H9 (cell line): ENCODE measurements around the gene WSB1. TPM values are rescaled to one million over a fixed set of nuclear protein-coding genes. Genes with fewer than 3 reads are reported as not detected.
A peak's percentile ranks its signal among the peaks of the same experiment; 100 is the strongest.

Source experiments
- DNase-seq: peaks from one replicate; pipeline ENCODE4 v3.0.0-alpha.2; 2017
- H2AFZ ChIP-seq: one replicate; pipeline ENCODE4 v1.6.1; 2013; ENCODE audit warnings: mild to moderate bottlenecking, low read length, control low read depth, moderate library complexity
- H2AK5ac ChIP-seq: 2 replicates; pipeline ENCODE4 v1.6.1; 2013; ENCODE audit warnings: low read length, control low read depth, mixed read lengths; ENCODE audit not compliant: insufficient read length
- H2BK120ac ChIP-seq: one replicate; pipeline ENCODE4 v1.6.1; 2013; ENCODE audit warnings: low read depth, mild to moderate bottlenecking, low read length, control low read depth, inconsistent platforms; ENCODE audit not compliant: poor library complexity, severe bottlenecking
- H2BK12ac ChIP-seq: 2 replicates; pipeline ENCODE4 v1.6.1; 2013; ENCODE audit warnings: low read length, control low read depth, mixed read lengths, low read depth; ENCODE audit not compliant: insufficient read length
- H2BK15ac ChIP-seq: 2 replicates; pipeline ENCODE4 v1.6.1; 2013; ENCODE audit warnings: low read depth, low read length, control low read depth
- H2BK20ac ChIP-seq: one replicate; pipeline ENCODE4 v1.6.1; 2013; ENCODE audit warnings: low read depth, mild to moderate bottlenecking, low read length, control low read depth, inconsistent platforms; ENCODE audit not compliant: poor library complexity, severe bottlenecking
- H2BK5ac ChIP-seq: 2 replicates; pipeline ENCODE4 v1.6.1; 2013; ENCODE audit warnings: low read length, control low read depth, mixed read lengths; ENCODE audit not compliant: insufficient read length
- H3K14ac ChIP-seq: 2 replicates; pipeline ENCODE4 v1.6.1; 2013; ENCODE audit warnings: low read length, control low read depth; ENCODE audit not compliant: insufficient read depth
- H3K18ac ChIP-seq: 2 replicates; pipeline ENCODE4 v1.6.1; 2013; ENCODE audit warnings: low read depth, mild to moderate bottlenecking, mixed read lengths, low read length, control low read depth; ENCODE audit not compliant: insufficient read length
- H3K23ac ChIP-seq: 2 replicates; pipeline ENCODE4 v1.6.1; 2013; ENCODE audit warnings: low read length, control low read depth, mixed read lengths, low read depth; ENCODE audit not compliant: insufficient read length
- H3K23me2 ChIP-seq: 2 replicates; pipeline ENCODE4 v1.6.1; 2013; ENCODE audit warnings: low read depth, mild to moderate bottlenecking, mixed read lengths, low read length, control low read depth; ENCODE audit not compliant: insufficient read length, poor library complexity, severe bottlenecking
- H3K27ac ChIP-seq: 2 replicates; pipeline ENCODE4 v1.5.1; 2013; ENCODE audit warnings: low read length, control low read depth, mixed read lengths, low read depth; ENCODE audit not compliant: insufficient read length
- H3K27me3 ChIP-seq: 2 replicates; pipeline ENCODE4 v1.6.1; 2013; ENCODE audit warnings: low read length, control low read depth, inconsistent platforms; ENCODE audit not compliant: insufficient read depth
- H3K4ac ChIP-seq: 2 replicates; pipeline ENCODE4 v1.6.1; 2013; ENCODE audit warnings: low read depth, mild to moderate bottlenecking, control low read depth, inconsistent platforms, low read length, moderate library complexity
- H3K4me1 ChIP-seq: 2 replicates; pipeline ENCODE4 v1.6.1; 2013; ENCODE audit warnings: low read length, control low read depth, inconsistent platforms; ENCODE audit not compliant: insufficient read depth
- H3K4me2 ChIP-seq: 2 replicates; pipeline ENCODE4 v1.6.1; 2013; ENCODE audit warnings: low read length, control low read depth, mixed read lengths; ENCODE audit not compliant: insufficient read length, insufficient read depth
- H3K56ac ChIP-seq: 2 replicates; pipeline ENCODE4 v1.6.1; 2013; ENCODE audit warnings: low read depth, mild to moderate bottlenecking, mixed read lengths, low read length, control low read depth; ENCODE audit not compliant: insufficient read length
- H3K79me1 ChIP-seq: 2 replicates; pipeline ENCODE4 v1.6.1; 2013; ENCODE audit warnings: low read depth, mild to moderate bottlenecking, moderate library complexity, low read length, control low read depth, inconsistent platforms; ENCODE audit not compliant: insufficient read depth, poor library complexity, severe bottlenecking
- H3K79me2 ChIP-seq: 2 replicates; pipeline ENCODE4 v1.6.1; 2013; ENCODE audit warnings: low read length, control low read depth, inconsistent platforms; ENCODE audit not compliant: insufficient read depth
- H3K9ac ChIP-seq: 2 replicates; pipeline ENCODE4 v1.6.1; 2013; ENCODE audit warnings: low read length, control low read depth, mixed read lengths; ENCODE audit not compliant: insufficient read length; ENCODE audit errors: extremely low read depth
- H3K9me3 ChIP-seq: one replicate; pipeline ENCODE4 v1.6.1; 2013; ENCODE audit warnings: low read depth, low read length, inconsistent platforms; ENCODE audit not compliant: control insufficient read depth
- H3T11ph ChIP-seq: one replicate; pipeline ENCODE4 v1.6.1; 2013; ENCODE audit warnings: mild to moderate bottlenecking, low read length, control low read depth, inconsistent platforms
- H4K20me1 ChIP-seq: one replicate; pipeline ENCODE4 v1.6.1; 2013; ENCODE audit not compliant: control insufficient read depth, insufficient read length, insufficient read depth
- H4K5ac ChIP-seq: 2 replicates; pipeline ENCODE4 v1.6.1; 2013; ENCODE audit warnings: low read depth, mild to moderate bottlenecking, mixed read lengths, low read length, control low read depth; ENCODE audit not compliant: insufficient read length
- H4K8ac ChIP-seq: replicated peaks from 2 replicates; pipeline ENCODE4 v1.6.1; 2013; ENCODE audit warnings: low read length, control low read depth, mixed read lengths, low read depth; ENCODE audit not compliant: insufficient read length
- H4K91ac ChIP-seq: 2 replicates; pipeline ENCODE4 v1.6.1; 2013; ENCODE audit warnings: low read depth, mild to moderate bottlenecking, moderate library complexity, mixed read lengths, low read length, control low read depth; ENCODE audit not compliant: insufficient read length
- H3K27ac Mint-ChIP-seq, 3 experiments: 2 replicates in 2 of 3; 3 replicates in 1 of 3; pipeline ENCODE4 v1.8.0; 2020 to 2021; ENCODE audit warnings: mixed read lengths in 3 of 3, mild to moderate bottlenecking in 1 of 3, moderate library complexity in 1 of 3
- H3K27me3 Mint-ChIP-seq: 2 replicates; pipeline ENCODE4 v1.8.0; 2021; ENCODE audit warnings: low read depth, mild to moderate bottlenecking, moderate library complexity, mixed read lengths
- H3K36me3 Mint-ChIP-seq, 3 experiments: 2 replicates in 2 of 3; 3 replicates in 1 of 3; pipeline ENCODE4 v1.8.0; 2020 to 2021; ENCODE audit warnings: low read depth in 3 of 3, mixed read lengths in 3 of 3; ENCODE audit not compliant: insufficient read depth in 1 of 3
- H3K4me1 Mint-ChIP-seq, 2 experiments: 2 replicates each; pipeline ENCODE4 v1.8.0; 2020; ENCODE audit warnings: mixed read lengths in 2 of 2
- H3K4me3 Mint-ChIP-seq, 2 experiments: 2 replicates in 1 of 2; 3 replicates in 1 of 2; pipeline ENCODE4 v1.8.0; 2020 to 2021; ENCODE audit warnings: mild to moderate bottlenecking in 2 of 2, mixed read lengths in 2 of 2, moderate library complexity in 1 of 2
- H3K9me3 Mint-ChIP-seq, 2 experiments: 2 replicates in 1 of 2; 3 replicates in 1 of 2; pipeline ENCODE4 v1.8.0; 2020; ENCODE audit warnings: mild to moderate bottlenecking in 2 of 2, mixed read lengths in 2 of 2, moderate library complexity in 1 of 2
- WGBS: extraction: QIAGEN DNeasy Blood & Tissue Kit; methylation state at CpG from one replicate; pipeline ENCODE4 v1.1.7; 2013; ENCODE audit warnings: missing lambda C conversion rate, low lambda C conversion rate, mixed read lengths; ENCODE audit not compliant: insufficient read length; ENCODE audit errors: extremely low coverage; 5-methylcytosine and 5-hydroxymethylcytosine counted together
- total RNA-seq: library from RNA; stranded (reverse); gene quantifications from 2 replicates; pipeline ENCODE4 v1.2.1, GENCODE V29; 2021
- TF ChIP-seq, protein P1 (sequence below): fragments of 200-600 bp; sonication (generic); conservative IDR thresholded peaks from 3 replicates; pipeline ENCODE4 v1.8.0; 2021; ENCODE audit warnings: antibody characterized with exemption, mild to moderate bottlenecking

Gene WSB1
- total RNA-seq, 1 experiment from 2014 or later: 187 TPM

- no peak overlapping the region for H2BK20ac ChIP-seq
- no peaks in the 10 kb centered on the region for H3K9me3 ChIP-seq
- H3K27ac ChIP-seq: no peak overlapping the region
- TF ChIP-seq, protein P1, sequence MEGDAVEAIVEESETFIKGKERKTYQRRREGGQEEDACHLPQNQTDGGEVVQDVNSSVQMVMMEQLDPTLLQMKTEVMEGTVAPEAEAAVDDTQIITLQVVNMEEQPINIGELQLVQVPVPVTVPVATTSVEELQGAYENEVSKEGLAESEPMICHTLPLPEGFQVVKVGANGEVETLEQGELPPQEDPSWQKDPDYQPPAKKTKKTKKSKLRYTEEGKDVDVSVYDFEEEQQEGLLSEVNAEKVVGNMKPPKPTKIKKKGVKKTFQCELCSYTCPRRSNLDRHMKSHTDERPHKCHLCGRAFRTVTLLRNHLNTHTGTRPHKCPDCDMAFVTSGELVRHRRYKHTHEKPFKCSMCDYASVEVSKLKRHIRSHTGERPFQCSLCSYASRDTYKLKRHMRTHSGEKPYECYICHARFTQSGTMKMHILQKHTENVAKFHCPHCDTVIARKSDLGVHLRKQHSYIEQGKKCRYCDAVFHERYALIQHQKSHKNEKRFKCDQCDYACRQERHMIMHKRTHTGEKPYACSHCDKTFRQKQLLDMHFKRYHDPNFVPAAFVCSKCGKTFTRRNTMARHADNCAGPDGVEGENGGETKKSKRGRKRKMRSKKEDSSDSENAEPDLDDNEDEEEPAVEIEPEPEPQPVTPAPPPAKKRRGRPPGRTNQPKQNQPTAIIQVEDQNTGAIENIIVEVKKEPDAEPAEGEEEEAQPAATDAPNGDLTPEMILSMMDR: peak; percentile 81
- no peak overlapping the region for H4K5ac ChIP-seq
- no peak overlapping the region for H4K91ac ChIP-seq
- Mint-ChIP-seq H3K36me3 (no peaks in the 10 kb centered on the region), H3K9me3 (peaks cover 0 to 3% of the 10 kb centered on the region in 2 experiments; a peak in 1 of 5 replicates), H3K4me3 (no peak overlapping the region), H3K4me1 (peaks cover 20 to 21% of the 10 kb centered on the region in 2 experiments), H3K27ac (no peak overlapping the region; a peak in 2 of 7 replicates), H3K27me3 (peaks cover 3% of the 10 kb centered on the region)
- no peak overlapping the region for H2AK5ac ChIP-seq
- H3K23ac ChIP-seq: no peak overlapping the region
- no peak overlapping the region for H2BK120ac ChIP-seq
- no peak overlapping the region for H2AFZ ChIP-seq
- no peak overlapping the region for H2BK15ac ChIP-seq
- H3K18ac ChIP-seq: no peak overlapping the region
- H2BK12ac ChIP-seq: no peak overlapping the region
- H3T11ph ChIP-seq: no peak overlapping the region
- H3K23me2 ChIP-seq: no peaks in the 10 kb centered on the region
- no peak overlapping the region for H3K14ac ChIP-seq
- no peak overlapping the region for H3K9ac ChIP-seq
- H3K56ac ChIP-seq: no peak overlapping the region
- H3K4me1 ChIP-seq: 0 out of 2 replicates have a peak, but pooled peaks cover 3% of the 10 kb centered on the region
- H4K8ac ChIP-seq: no peak overlapping the region
- WGBS: no CpG with 5 or more reads among the region's 7 CpGs
- no peaks in the 10 kb centered on the region for H3K79me2 ChIP-seq
- no peaks in the 10 kb centered on the region for H3K79me1 ChIP-seq
- no peak overlapping the region for H3K4me2 ChIP-seq
- DNase-seq: peak; percentile 93
- H2BK5ac ChIP-seq: no peak overlapping the region
- H3K4ac ChIP-seq: no peak overlapping the region
- H4K20me1 ChIP-seq: no peaks in the 10 kb centered on the region
- no peaks in the 10 kb centered on the region for H3K27me3 ChIP-seq
Observed at GRCh38 chr17:27245230-27245696, 48.7 kb upstream of the WSB1 start.
